Liver (tissue), 9 donors: ENCODE results near the gene CYSRT1. TPM values are rescaled to one million over a fixed set of nuclear protein-coding genes. Genes with fewer than 3 reads are reported as not detected.

Experiments
- DNase-seq: peaks from one replicate; pipeline ENCODE4 v3.0.0-alpha.2; 2017; ENCODE audit warnings: low spot score
- H3K27ac ChIP-seq, 2 donors: one replicate each; pipeline ENCODE4 v1.7.0; 2013; ENCODE audit warnings: inconsistent platforms in 2 of 2, low read length in 2 of 2, control low read depth in 1 of 2, low read depth in 1 of 2, mild to moderate bottlenecking in 1 of 2
- H3K27me3 ChIP-seq, 4 donors: one replicate each; pipeline versions ENCODE4 v1.6.1 to v1.7.0; 2013; ENCODE audit warnings: low read length in 3 of 4, inconsistent platforms in 1 of 4, mild to moderate bottlenecking in 1 of 4, moderate library complexity in 1 of 4; ENCODE audit not compliant: control insufficient read depth in 4 of 4, insufficient read depth in 4 of 4
- H3K36me3 ChIP-seq, 4 donors: one replicate each; pipeline versions ENCODE4 v1.6.1 to v1.7.0; 2013; ENCODE audit warnings: low read length in 3 of 4, mild to moderate bottlenecking in 3 of 4, low read depth in 1 of 4, moderate library complexity in 1 of 4; ENCODE audit not compliant: control insufficient read depth in 4 of 4, insufficient read depth in 3 of 4
- H3K4me1 ChIP-seq, 4 donors: one replicate each; pipeline versions ENCODE4 v1.6.1 to v1.7.0; 2013; ENCODE audit warnings: low read length in 3 of 4, mild to moderate bottlenecking in 3 of 4, moderate library complexity in 1 of 4; ENCODE audit not compliant: control insufficient read depth in 4 of 4, insufficient read depth in 4 of 4
- H3K4me3 ChIP-seq, 3 donors: one replicate each; pipeline versions ENCODE4 v1.6.1 to v1.7.0; 2013; ENCODE audit warnings: low read length in 3 of 3, control low read depth in 1 of 3, low read depth in 1 of 3, mild to moderate bottlenecking in 1 of 3
- H3K9ac ChIP-seq, 2 donors: one replicate each; pipeline ENCODE4 v1.7.0; 2013; ENCODE audit warnings: low read length in 2 of 2, mild to moderate bottlenecking in 2 of 2, moderate library complexity in 2 of 2, control low read depth in 1 of 2, low read depth in 1 of 2
- H3K9me3 ChIP-seq, 4 donors: one replicate each; pipeline versions ENCODE4 v1.6.1 to v1.7.0; 2013; ENCODE audit warnings: low read length in 3 of 4; ENCODE audit not compliant: control insufficient read depth in 4 of 4
- EGR1 ChIP-seq, 2 donors: IDR thresholded peaks; 2 replicates each; pipeline ENCODE4 v1.6.1; 2016 to 2018; ENCODE audit warnings: antibody characterized with exemption in 2 of 2, low read depth in 2 of 2
- FOXA1 ChIP-seq: IDR thresholded peaks from 2 replicates; pipeline ENCODE4 v1.6.1; 2016; ENCODE audit warnings: antibody characterized with exemption
- FOXA2 ChIP-seq: IDR thresholded peaks from 2 replicates; pipeline ENCODE4 v1.6.1; 2016; ENCODE audit warnings: antibody characterized with exemption
- GABPA ChIP-seq, 2 donors: IDR thresholded peaks in 1 of 2; conservative IDR thresholded peaks in 1 of 2; 2 replicates each; pipeline ENCODE4 v1.6.1; 2016; ENCODE audit warnings: antibody characterized with exemption in 2 of 2, mild to moderate bottlenecking in 1 of 2, moderate library complexity in 1 of 2
- HNF4G ChIP-seq: IDR thresholded peaks from 2 replicates; pipeline ENCODE4 v1.6.1; 2016; ENCODE audit warnings: antibody characterized with exemption
- JUND ChIP-seq, 2 donors: IDR thresholded peaks; 2 replicates each; pipeline ENCODE4 v1.6.1; 2016; ENCODE audit warnings: antibody characterized with exemption in 2 of 2
- MAX ChIP-seq: IDR thresholded peaks from 2 replicates; pipeline ENCODE4 v1.6.1; 2016; ENCODE audit warnings: antibody characterized with exemption
- RAD21 ChIP-seq, 2 donors: IDR thresholded peaks; 2 replicates each; pipeline ENCODE4 v1.6.1; 2016; ENCODE audit warnings: antibody characterized with exemption in 2 of 2, mild to moderate bottlenecking in 2 of 2
- REST ChIP-seq: IDR thresholded peaks from 2 replicates; pipeline ENCODE4 v1.6.1; 2016; ENCODE audit warnings: antibody characterized with exemption, mild to moderate bottlenecking
- RXRA ChIP-seq, 2 donors: IDR thresholded peaks; 2 replicates each; pipeline ENCODE4 v1.6.1; 2017 to 2018; ENCODE audit warnings: antibody characterized with exemption in 2 of 2, mild to moderate bottlenecking in 1 of 2
- SP1 ChIP-seq: IDR thresholded peaks from 2 replicates; pipeline ENCODE4 v1.6.1; 2018; ENCODE audit warnings: antibody characterized with exemption, mild to moderate bottlenecking
- TAF1 ChIP-seq: conservative IDR thresholded peaks from 2 replicates; pipeline ENCODE4 v1.6.1; 2016; ENCODE audit warnings: antibody characterized with exemption, mild to moderate bottlenecking
- ZBTB33 ChIP-seq: IDR thresholded peaks from 2 replicates; pipeline ENCODE4 v1.6.1; 2016; ENCODE audit warnings: antibody characterized with exemption
- WGBS: extraction: QIAGEN DNeasy Blood & Tissue Kit; methylation state at CpG from one replicate; pipeline ENCODE4 v1.1.7; 2013; 5-methylcytosine and 5-hydroxymethylcytosine counted together
- polyA plus RNA-seq, 2 donors: library from polyadenylated mRNA; stranded (reverse) in 1 of 2; unstranded in 1 of 2; fragments of 200-250 nt in 1 of 2; fragments of >200 nt in 1 of 2; fragmentation: Nextera tagmentation in 1 of 2; extraction: Ambion mirVana in 1 of 2; gene quantifications; one replicate each; pipeline versions ENCODE4 v1.2.1 to v1.2.3, GENCODE V29; 2013 to 2015
- total RNA-seq, 2 donors: library from RNA; depleted of rRNA; stranded (reverse); fragments of >200 nt; gene quantifications; one replicate each; pipeline ENCODE4 v1.2.3, GENCODE V29; 2014
- donor health status: healthy.
- donor health status: healthy.
- donor health status: healthy.
- donor health status: healthy.
- donor health status: healthy.

CYSRT1 gene
- total and polyA plus RNA-seq, 4 donors = 0.14 to 0.50 (median 0.20) TPM

DNA sequence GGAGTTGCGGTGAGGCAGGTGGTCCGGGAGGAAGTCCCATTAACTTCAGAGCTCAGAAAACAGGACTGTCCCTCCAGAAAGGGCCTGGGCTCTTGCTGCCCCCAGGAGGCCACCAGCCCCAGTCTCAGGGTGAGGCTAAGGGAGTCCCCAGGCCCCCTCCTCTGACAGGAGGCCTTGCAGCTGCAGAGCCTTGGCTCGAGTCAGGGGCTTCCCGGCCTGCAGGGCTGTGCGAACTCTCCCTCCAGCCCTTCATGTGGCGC, 22.9 kb downstream of the CYSRT1 start:
- Histone ChIP-seq H3K4me1 (peaks cover 0 to 16% (median 6%) of the 10 kb centered on the region in 4 donors), H3K4me3 (no peak overlapping the region), H3K27me3 (no peaks in the 10 kb centered on the region), H3K9ac (no peak overlapping the region), H3K36me3 (peaks cover 0 to 7% (median 2%) of the 10 kb centered on the region in 4 donors), H3K27ac (no peak overlapping the region), H3K9me3 (no peaks in the 10 kb centered on the region)
- TF ChIP-seq ZBTB33 (no peak), FOXA1 (no peak), GABPA (IDR thresholded peaks at IDR 0.05 in 1 of 2, conservative IDR thresholded peaks at IDR 0.05 in 1 of 2) (no peak), RAD21 (IDR thresholded peaks at IDR 0.05) (no peak), JUND (IDR thresholded peaks at IDR 0.05) (no peak), SP1 (no peak), HNF4G (no peak), TAF1 (no peak), REST (no peak), MAX (no peak), EGR1 (IDR thresholded peaks at IDR 0.05; ENCODE audit: low read depth in 2 of 2) (no peak)
- 85% methylated on average over 6 of the region's 6 CpGs for WGBS
- no peak for DNase-seq

DNA sequence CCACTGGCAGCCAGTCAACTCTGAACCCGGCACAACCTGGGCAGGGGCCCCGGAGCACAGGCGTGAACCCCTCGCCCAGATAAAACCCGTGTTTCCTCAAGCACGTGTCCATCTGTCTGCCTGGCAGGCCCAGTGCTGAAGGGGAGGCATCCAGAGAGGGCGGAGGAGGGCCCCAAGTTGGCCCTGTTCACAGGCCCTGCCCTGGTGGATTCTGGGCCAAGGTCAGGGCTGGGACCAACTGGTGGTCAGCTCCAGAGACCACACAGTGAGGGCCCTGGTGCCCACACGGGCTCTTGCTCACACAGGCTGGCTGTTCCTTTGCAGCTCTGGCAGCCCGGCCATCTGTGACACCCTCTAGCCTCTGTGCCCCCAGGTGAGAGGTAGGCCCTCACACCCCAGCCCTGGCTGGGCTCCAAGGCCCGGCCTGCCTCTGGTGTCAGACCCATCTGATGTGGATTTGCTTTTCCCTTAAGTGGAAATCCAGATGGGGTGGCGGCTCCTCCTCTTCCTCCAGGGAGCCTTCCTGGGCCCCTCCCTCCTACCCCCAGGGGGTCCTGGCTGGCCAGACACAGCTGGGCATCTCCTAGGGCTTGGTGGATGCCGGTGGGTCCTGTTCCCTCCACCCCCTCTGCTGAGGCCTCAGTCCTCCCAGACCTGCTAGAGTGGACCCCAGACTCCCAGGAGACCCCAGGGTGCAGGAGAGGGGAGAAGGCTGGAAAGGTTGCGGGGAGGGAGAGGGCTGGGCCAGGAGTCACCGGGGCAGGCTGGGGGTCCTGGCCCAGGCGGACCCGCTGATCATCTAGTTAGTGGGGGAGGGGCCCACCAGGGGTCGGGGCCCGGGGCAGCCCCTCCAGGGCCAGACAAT, 25.6 kb downstream of the CYSRT1 start:
- TF ChIP-seq HNF4G (no peak), TAF1 (no peak), GABPA (IDR thresholded peaks at IDR 0.05 in 1 of 2, conservative IDR thresholded peaks at IDR 0.05 in 1 of 2) (no peak), FOXA2 (no peak), SP1 (no peak), RXRA (IDR thresholded peaks at IDR 0.05) (no peak), FOXA1 (no peak), EGR1 (IDR thresholded peaks at IDR 0.05; ENCODE audit: low read depth in 2 of 2) (no peak), REST (no peak), MAX (no peak), RAD21 (IDR thresholded peaks at IDR 0.05) (no peak), JUND (IDR thresholded peaks at IDR 0.05) (no peak), ZBTB33 (no peak)
- Histone ChIP-seq H3K9ac (no peak overlapping the region), H3K9me3 (no peaks in the 10 kb centered on the region), H3K4me3 (no peak overlapping the region), H3K4me1 (peaks cover 2 to 23% (median 10%) of the 10 kb centered on the region in 4 donors), H3K27me3 (no peaks in the 10 kb centered on the region), H3K27ac (no peak overlapping the region), H3K36me3 (no peaks in the 10 kb centered on the region)
- 69% methylated on average over 18 of the region's 18 CpGs for WGBS
- DNase-seq = no peak
